Mammary epithelial cell (primary cell): ENCODE results near the gene ESPNL.

Experiments used
- EZH2 ChIP-seq: IDR thresholded peaks from 2 replicates; pipeline ENCODE4 v1.6.1; 2012; ENCODE audit warnings: low read length, inconsistent platforms, borderline replicate concordance
- TF ChIP-seq, protein P1 (sequence below), 2 donors: IDR thresholded peaks in 1 of 2; conservative IDR thresholded peaks in 1 of 2; 2 replicates each; pipeline ENCODE4 v1.5.1; 2011 to 2012; ENCODE audit warnings: inconsistent platforms in 2 of 2, low read length in 2 of 2, mild to moderate bottlenecking in 2 of 2, control low read depth in 1 of 2, low read depth in 1 of 2; ENCODE audit not compliant: insufficient read depth in 1 of 2; ENCODE audit errors: extremely low read depth in 1 of 2

DNA sequence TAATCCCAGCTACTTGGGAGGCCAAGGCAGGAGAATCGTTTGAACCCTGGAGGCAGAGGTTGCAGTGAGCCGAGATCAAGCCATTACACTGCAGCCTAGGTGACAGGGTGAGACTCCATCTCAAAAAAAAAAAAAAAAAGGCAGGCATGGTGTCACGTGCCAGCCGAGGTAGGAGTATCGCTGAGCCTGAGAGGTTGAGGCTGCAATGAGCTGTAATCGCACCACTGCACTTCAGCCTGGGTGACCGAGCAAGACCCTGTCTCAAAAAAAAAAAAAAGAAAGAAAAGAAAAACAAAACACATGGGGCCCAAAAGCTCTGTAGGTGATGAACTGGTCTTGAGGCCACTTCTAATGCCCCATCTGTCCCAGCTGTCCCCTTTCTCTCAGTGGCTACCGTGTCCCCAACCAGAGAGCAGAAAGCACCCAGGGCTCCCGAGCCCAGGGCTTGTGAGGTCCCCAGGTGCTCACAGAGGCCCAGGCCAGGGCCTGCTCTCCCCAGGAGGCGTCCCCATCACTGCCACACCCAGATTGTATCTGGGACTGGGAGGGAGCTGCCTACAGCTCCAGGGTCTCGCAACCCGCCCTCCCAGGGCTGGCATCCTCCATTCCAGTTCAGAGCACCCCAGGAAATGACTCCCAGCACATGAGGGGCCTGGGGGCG is 46.9 kb downstream of the ESPNL start:
- TF ChIP-seq EZH2 = no peak
- TF ChIP-seq, protein P1, sequence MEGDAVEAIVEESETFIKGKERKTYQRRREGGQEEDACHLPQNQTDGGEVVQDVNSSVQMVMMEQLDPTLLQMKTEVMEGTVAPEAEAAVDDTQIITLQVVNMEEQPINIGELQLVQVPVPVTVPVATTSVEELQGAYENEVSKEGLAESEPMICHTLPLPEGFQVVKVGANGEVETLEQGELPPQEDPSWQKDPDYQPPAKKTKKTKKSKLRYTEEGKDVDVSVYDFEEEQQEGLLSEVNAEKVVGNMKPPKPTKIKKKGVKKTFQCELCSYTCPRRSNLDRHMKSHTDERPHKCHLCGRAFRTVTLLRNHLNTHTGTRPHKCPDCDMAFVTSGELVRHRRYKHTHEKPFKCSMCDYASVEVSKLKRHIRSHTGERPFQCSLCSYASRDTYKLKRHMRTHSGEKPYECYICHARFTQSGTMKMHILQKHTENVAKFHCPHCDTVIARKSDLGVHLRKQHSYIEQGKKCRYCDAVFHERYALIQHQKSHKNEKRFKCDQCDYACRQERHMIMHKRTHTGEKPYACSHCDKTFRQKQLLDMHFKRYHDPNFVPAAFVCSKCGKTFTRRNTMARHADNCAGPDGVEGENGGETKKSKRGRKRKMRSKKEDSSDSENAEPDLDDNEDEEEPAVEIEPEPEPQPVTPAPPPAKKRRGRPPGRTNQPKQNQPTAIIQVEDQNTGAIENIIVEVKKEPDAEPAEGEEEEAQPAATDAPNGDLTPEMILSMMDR (conservative IDR thresholded peaks at IDR 0.05 in 1 of 2, IDR thresholded peaks at IDR 0.05 in 1 of 2; ENCODE audit: extremely low read depth in 1 of 2, insufficient read depth in 1 of 2, low read depth in 1 of 2, low read length in 2 of 2) = no peak
